DND-41 (cell line): ENCODE results near the gene ACTR2.
"Not testable (repeated sequence)": the region's sequence is repeated elsewhere in the genome, so short reads cannot be mapped to it uniquely, and the experiment has no call there.

ENCODE experiments used
- CTCF ChIP-seq: IDR thresholded peaks from 2 replicates; pipeline ENCODE4 v1.5.1; 2012; ENCODE audit warnings: borderline replicate concordance, low read length, moderate library complexity, mild to moderate bottlenecking; ENCODE audit not compliant: poor library complexity, severe bottlenecking; ENCODE audit errors: extremely low read depth
- EZH2 ChIP-seq: IDR thresholded peaks from 3 replicates; pipeline ENCODE4 v1.6.1; 2012; ENCODE audit warnings: borderline replicate concordance, low read depth, mild to moderate bottlenecking, moderate library complexity, low read length, inconsistent platforms; ENCODE audit not compliant: severe bottlenecking

- not testable (repeated sequence) for TF ChIP-seq CTCF, EZH2
These were observed 44.2 kb upstream of the ACTR2 start for GRCh38 chr2:65183406-65183805.
